GM21723 (cell line): ENCODE results near the gene PTPRK.
"Not testable (repeated sequence)": the region's sequence is repeated elsewhere in the genome, so short reads cannot be mapped to it uniquely, and the experiment has no call there.

Experiments
- ATAC-seq: cut with Tn5 transposase; IDR thresholded peaks from one replicate; pipeline ENCODE4 v1.9.1; 2021; ENCODE audit warnings: mild to moderate bottlenecking, moderate library complexity; ENCODE audit not compliant: unreplicated experiment

PTPRK gene

GRCh38 chr6:128491610-128492206, 28.7 kb downstream of the PTPRK start:
- ATAC-seq: peak; percentile 67

- ATAC-seq: no peak
Observed at GRCh38 chr6:128491100-128491581, 29.3 kb downstream of the PTPRK start.

GRCh38 chr6:128487746-128488145, 32.7 kb downstream of the PTPRK start:
- no peak for ATAC-seq

- ATAC-seq: no peak
Observed at GRCh38 chr6:128487055-128487454, 33.3 kb downstream of the PTPRK start.

GRCh38 chr6:128486580-128486979, 33.8 kb downstream of the PTPRK start:
- not testable (repeated sequence) for ATAC-seq

- ATAC-seq: no peak
Observed at GRCh38 chr6:128483472-128484135, 36.8 kb downstream of the PTPRK start.

GRCh38 chr6:128482642-128483041, 37.8 kb downstream of the PTPRK start:
- ATAC-seq: no peak

GRCh38 chr6:128479991-128480390, 40.4 kb downstream of the PTPRK start:
- ATAC-seq: no peak

GRCh38 chr6:128479048-128479666, 41.2 kb downstream of the PTPRK start:
- no peak for ATAC-seq

GRCh38 chr6:128478230-128479047, 42.0 kb downstream of the PTPRK start:
- no peak for ATAC-seq

- ATAC-seq: no peak
Observed at GRCh38 chr6:128474933-128475332, 45.5 kb downstream of the PTPRK start.

GRCh38 chr6:128474481-128474880, 45.9 kb downstream of the PTPRK start:
- ATAC-seq: no peak

- no peak for ATAC-seq
Observed at GRCh38 chr6:128471907-128472306, 48.5 kb downstream of the PTPRK start.

- no peak for ATAC-seq
Observed at GRCh38 chr6:128465368-128466343, 54.7 kb downstream of the PTPRK start.

GRCh38 chr6:128464790-128465189, 55.6 kb downstream of the PTPRK start:
- ATAC-seq: no peak

GRCh38 chr6:128463942-128464341, 56.5 kb downstream of the PTPRK start:
- ATAC-seq: no peak

- no peak for ATAC-seq
Observed at GRCh38 chr6:128461501-128461900, 58.9 kb downstream of the PTPRK start.

- no peak for ATAC-seq
Observed at GRCh38 chr6:128456510-128457230, 63.7 kb downstream of the PTPRK start.

GRCh38 chr6:128455959-128456358, 64.4 kb downstream of the PTPRK start:
- ATAC-seq: no peak
